ENCODE results near the gene PTBP3.

GRCh38 chr9:112170235-112170634, 163.2 kb downstream of the PTBP3 start:
- TF ChIP-seq POLR2A (IDR thresholded peaks at IDR 0.05; ENCODE audit: low read length) = no peak
- no peak for TF ChIP-seq GATA1 (IDR thresholded peaks at IDR 0.05; ENCODE audit: low read depth, low read length)

Measured in erythroblast (primary cell).